Mucosa of gallbladder (tissue), 1 donor: Measurements from ENCODE around the gene LY6G6C. TPM values are rescaled to one million over a fixed set of nuclear protein-coding genes. Genes with fewer than 3 reads are reported as not detected.

Source experiments
- DNase-seq: peaks from one replicate; pipeline ENCODE4 v3.0.0-alpha.2; 2020; ENCODE audit warnings: low spot score
- total RNA-seq: library from RNA; stranded (reverse); gene quantifications from one replicate; pipeline ENCODE4 v1.2.1, GENCODE V29; 2021
- donor health status: DM: no; HTN: no; CAD: no.

LY6G6C gene
- total RNA-seq, 1 donor from 2014 or later = not detected

- no peak for DNase-seq
These were observed 20.3 kb upstream of the LY6G6C start for GRCh38 chr6:31741815-31742214.

GRCh38 chr6:31740397-31741223 lies 19.1 kb upstream of the LY6G6C start:
- DNase-seq = no peak

GRCh38 chr6:31739639-31740396 lies 18.3 kb upstream of the LY6G6C start, which contains the start of gene MSH5:
Gene MSH5 (plus strand): TSS chr6:31740005. CDS start chr6:31740467, 462 bp downstream.
- peak; percentile 99 for DNase-seq

- peak; percentile 82 for DNase-seq
These were observed 16.7 kb upstream of the LY6G6C start for GRCh38 chr6:31737991-31738979.

- no peak for DNase-seq
These were observed 15.9 kb upstream of the LY6G6C start for GRCh38 chr6:31737315-31737990.

- no peak for DNase-seq
These were observed 15.3 kb upstream of the LY6G6C start for GRCh38 chr6:31736768-31737314.

GRCh38 chr6:31736021-31736767 lies 14.6 kb upstream of the LY6G6C start, which contains the start of gene CLIC1:
Gene CLIC1 (minus strand): TSS chr6:31736530. CDS start chr6:31736300, 230 bp downstream.
- peak; percentile 83 for DNase-seq

- DNase-seq = no peak
These were observed 13.4 kb upstream of the LY6G6C start for GRCh38 chr6:31734821-31735406.

- DNase-seq = no peak
These were observed 12.8 kb upstream of the LY6G6C start for GRCh38 chr6:31734247-31734820.

GRCh38 chr6:31733734-31734133 lies 12.2 kb upstream of the LY6G6C start:
- DNase-seq = no peak

GRCh38 chr6:31732029-31732428 lies 10.5 kb upstream of the LY6G6C start:
- DNase-seq = no peak

- DNase-seq = no peak
These were observed 9.1 kb upstream of the LY6G6C start for GRCh38 chr6:31730631-31731086.

GRCh38 chr6:31729979-31730630 lies 8.6 kb upstream of the LY6G6C start:
- peak; percentile 90 for DNase-seq

- DNase-seq = peak; percentile 94
These were observed 8.0 kb upstream of the LY6G6C start for GRCh38 chr6:31729515-31729978.

GRCh38 chr6:31728767-31729514 lies 7.4 kb upstream of the LY6G6C start, which contains the start of gene DDAH2:
Gene DDAH2 (minus strand): TSS chr6:31729299. CDS start chr6:31729161, 138 bp downstream.
- DNase-seq = no peak

- no peak for DNase-seq
These were observed 6.4 kb upstream of the LY6G6C start for GRCh38 chr6:31727717-31728671.
